ENCODE results near the gene MAGEC1.
"Not testable (repeated sequence)": the region's sequence is repeated elsewhere in the genome, so short reads cannot be mapped to it uniquely, and the experiment has no call there.

Gene MAGEC1

GRCh38 chrX:141903400-141904155 is at the start of gene MAGEC1:
MAGEC1 (plus strand) TSS chrX:141903894; CDS start chrX:141905073, 1,179 bp downstream.
- DNase-seq, result no peak

GRCh38 chrX:141857479-141857878 is 46.2 kb upstream of the MAGEC1 start:
- no peak for DNase-seq

- DNase-seq, result no peak
Measured at GRCh38 chrX:141879616-141880015, 24.1 kb upstream of the MAGEC1 start.

- DNase-seq, result not testable (repeated sequence)
Measured at GRCh38 chrX:141888811-141889210, 14.9 kb upstream of the MAGEC1 start.

GRCh38 chrX:141894733-141895132 is 9.0 kb upstream of the MAGEC1 start:
- no peak for DNase-seq

- DNase-seq, result no peak
Measured at GRCh38 chrX:141897690-141898089, 6.0 kb upstream of the MAGEC1 start.

- no peak for DNase-seq
Measured at GRCh38 chrX:141902366-141902765, 1.3 kb upstream of the MAGEC1 start.

GRCh38 chrX:141904262-141904661 is 568 bp downstream of the MAGEC1 start:
- DNase-seq, result no peak

GRCh38 chrX:141917801-141918200 is 14.1 kb downstream of the MAGEC1 start:
- DNase-seq, result no peak

- no peak for DNase-seq
Measured at GRCh38 chrX:141924293-141924692, 20.6 kb downstream of the MAGEC1 start.

- DNase-seq, result no peak
Measured at GRCh38 chrX:141928432-141928831, 24.7 kb downstream of the MAGEC1 start.

GRCh38 chrX:141934059-141934641 is 30.5 kb downstream of the MAGEC1 start:
- DNase-seq, result no peak

- DNase-seq, result no peak
Measured at GRCh38 chrX:141935645-141936044, 32.0 kb downstream of the MAGEC1 start.

GRCh38 chrX:141936080-141936479 is 32.4 kb downstream of the MAGEC1 start:
- no peak for DNase-seq

GRCh38 chrX:141941234-141941633 is 37.5 kb downstream of the MAGEC1 start:
- DNase-seq, result no peak

- DNase-seq, result no peak
Measured at GRCh38 chrX:141945426-141945825, 41.7 kb downstream of the MAGEC1 start.

- no peak for DNase-seq
Measured at GRCh38 chrX:141947350-141947749, 43.7 kb downstream of the MAGEC1 start.

- DNase-seq, result no peak
Measured at GRCh38 chrX:141952603-141953002, 48.9 kb downstream of the MAGEC1 start.

GRCh38 chrX:141958675-141959074 is 55.0 kb downstream of the MAGEC1 start:
- DNase-seq, result no peak

All from MV-4-11 (cell line).